ENCODE data around the gene EYS.
"Not testable (repeated sequence)": the region's sequence is repeated elsewhere in the genome, so short reads cannot be mapped to it uniquely, and the experiment has no call there.

Gene EYS

DNA sequence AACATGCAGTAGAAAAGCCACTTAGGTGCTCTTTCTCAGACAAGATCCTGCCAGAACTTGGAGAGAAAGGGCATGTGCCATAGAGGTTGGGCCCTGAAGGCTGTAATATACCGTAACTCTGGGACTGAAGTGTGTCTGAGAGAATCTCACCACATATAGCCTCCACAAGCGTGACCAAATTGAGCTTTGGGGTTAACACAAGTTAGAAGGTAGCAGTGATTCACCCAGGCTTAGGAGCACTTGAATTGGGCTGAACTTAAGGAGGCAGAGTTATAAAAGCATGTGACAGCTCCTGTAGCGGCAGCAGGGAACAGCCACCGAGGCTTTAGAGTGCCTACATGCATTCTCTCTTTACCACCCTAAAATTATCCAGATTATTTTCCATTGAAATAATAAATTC, 1709.8 kb downstream of the EYS start:
- no peak for DNase-seq (ENCODE audit: low read depth, low spot score)
- H3K9me3 ChIP-seq (ENCODE audit: insufficient read depth, low read length): no peaks in the 10 kb centered on the region
- no peaks in the 10 kb centered on the region for H3K4me1 ChIP-seq (ENCODE audit: insufficient read depth, insufficient read length)
- no peaks in the 10 kb centered on the region for H3K27me3 ChIP-seq (ENCODE audit: insufficient read depth, insufficient read length)
- no peak overlapping the region for H3K9ac ChIP-seq (ENCODE audit: insufficient read length, low read depth)
- H3K4me3 ChIP-seq (ENCODE audit: insufficient read length, low read depth): no peak overlapping the region
- H3K36me3 ChIP-seq (ENCODE audit: insufficient read depth, insufficient read length, low read length): no peaks in the 10 kb centered on the region
- TF ChIP-seq SUZ12 (IDR thresholded peaks at IDR 0.05; ENCODE audit: extremely low read depth, insufficient read depth, insufficient read length): no peak
- TF ChIP-seq YY1 (IDR thresholded peaks at IDR 0.05; ENCODE audit: insufficient read depth, insufficient read length): no peak
- no peak for TF ChIP-seq ZNF274 (IDR thresholded peaks at IDR 0.05; ENCODE audit: low read depth, low read length)

DNA sequence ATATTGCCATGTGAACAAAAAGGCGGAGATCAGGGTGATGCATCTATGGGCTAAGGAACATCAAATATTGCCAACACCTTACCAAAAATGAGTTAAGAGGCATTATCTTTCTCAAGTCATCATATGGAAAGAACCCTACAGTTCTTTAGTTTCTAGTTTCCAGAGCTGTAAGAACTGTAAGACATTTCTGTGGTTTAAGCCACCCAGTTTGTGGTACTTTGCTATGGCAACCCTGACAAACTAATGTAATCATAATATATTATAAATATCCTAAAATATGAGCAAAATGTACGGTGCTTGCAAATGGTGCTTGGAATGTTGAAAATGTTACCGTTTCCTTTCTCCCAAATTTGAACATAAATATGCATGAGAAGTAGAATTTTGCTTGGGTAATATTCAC, 1721.8 kb downstream of the EYS start:
- H3K36me3 ChIP-seq (ENCODE audit: insufficient read depth, insufficient read length, low read length): no peaks in the 10 kb centered on the region
- no peak overlapping the region for H3K9ac ChIP-seq (ENCODE audit: insufficient read length, low read depth)
- DNase-seq (ENCODE audit: low read depth, low spot score): no peak
- H3K27me3 ChIP-seq (ENCODE audit: insufficient read depth, insufficient read length): no peaks in the 10 kb centered on the region
- H3K4me1 ChIP-seq (ENCODE audit: insufficient read depth, insufficient read length): no peaks in the 10 kb centered on the region
- H3K4me3 ChIP-seq (ENCODE audit: insufficient read length, low read depth): no peak overlapping the region
- no peaks in the 10 kb centered on the region for H3K9me3 ChIP-seq (ENCODE audit: insufficient read depth, low read length)
- no peak for TF ChIP-seq ZNF274 (IDR thresholded peaks at IDR 0.05; ENCODE audit: low read depth, low read length)
- no peak for TF ChIP-seq SUZ12 (IDR thresholded peaks at IDR 0.05; ENCODE audit: extremely low read depth, insufficient read depth, insufficient read length)
- TF ChIP-seq YY1 (IDR thresholded peaks at IDR 0.05; ENCODE audit: insufficient read depth, insufficient read length): no peak

DNA sequence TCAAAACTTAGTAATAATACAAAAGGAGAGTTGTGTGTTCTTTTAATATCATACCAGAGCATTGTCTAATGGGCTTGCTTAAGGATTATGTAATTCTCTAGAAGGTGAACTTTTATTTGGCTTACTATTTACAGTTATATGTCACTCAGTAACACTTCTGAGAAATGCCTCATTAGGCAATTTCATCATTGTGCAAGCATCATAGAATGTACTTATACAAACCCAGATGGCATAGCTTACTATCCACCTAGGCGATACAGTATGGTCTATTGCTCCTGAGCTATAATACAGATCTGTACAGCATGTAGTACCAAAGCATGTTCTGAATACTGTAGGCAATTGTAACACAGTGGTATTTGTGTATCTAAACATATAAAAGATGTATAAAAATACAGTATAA, 1731.3 kb downstream of the EYS start:
- TF ChIP-seq ZNF274 (IDR thresholded peaks at IDR 0.05; ENCODE audit: low read depth, low read length) (no peak), SUZ12 (IDR thresholded peaks at IDR 0.05; ENCODE audit: extremely low read depth, insufficient read depth, insufficient read length) (no peak), YY1 (IDR thresholded peaks at IDR 0.05; ENCODE audit: insufficient read depth, insufficient read length) (no peak)
- Histone ChIP-seq H3K27me3 (ENCODE audit: insufficient read depth, insufficient read length) (no peaks in the 10 kb centered on the region), H3K4me1 (ENCODE audit: insufficient read depth, insufficient read length) (no peaks in the 10 kb centered on the region), H3K4me3 (ENCODE audit: insufficient read length, low read depth) (no peak overlapping the region), H3K9ac (ENCODE audit: insufficient read length, low read depth) (no peak overlapping the region), H3K9me3 (ENCODE audit: insufficient read depth, low read length) (no peaks in the 10 kb centered on the region), H3K36me3 (ENCODE audit: insufficient read depth, insufficient read length, low read length) (no peaks in the 10 kb centered on the region)
- no peak for DNase-seq (ENCODE audit: low read depth, low spot score)

DNA sequence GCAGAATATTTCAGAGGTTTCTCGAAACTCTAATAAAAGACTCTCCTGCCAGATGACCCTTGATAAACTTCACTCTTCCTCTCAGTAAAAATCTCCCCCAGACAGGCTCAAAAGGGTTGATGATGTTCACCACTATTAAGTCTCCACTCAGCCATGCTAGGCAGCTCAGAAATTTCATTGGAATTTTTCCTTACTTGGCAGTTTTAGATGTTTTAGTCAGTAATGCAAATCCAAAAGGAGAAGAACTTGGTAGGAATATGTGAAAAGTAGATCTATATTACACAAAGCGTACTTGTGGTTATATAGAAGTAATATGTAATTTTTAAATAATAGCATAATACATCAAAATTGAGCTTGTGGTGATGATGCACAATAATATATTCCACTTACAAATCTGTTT, 1738.4 kb downstream of the EYS start:
- TF ChIP-seq SUZ12 (IDR thresholded peaks at IDR 0.05; ENCODE audit: extremely low read depth, insufficient read depth, insufficient read length): no peak
- no peak for TF ChIP-seq YY1 (IDR thresholded peaks at IDR 0.05; ENCODE audit: insufficient read depth, insufficient read length)
- no peak for TF ChIP-seq ZNF274 (IDR thresholded peaks at IDR 0.05; ENCODE audit: low read depth, low read length)
- Histone ChIP-seq H3K4me1 (ENCODE audit: insufficient read depth, insufficient read length) (no peaks in the 10 kb centered on the region), H3K27me3 (ENCODE audit: insufficient read depth, insufficient read length) (no peaks in the 10 kb centered on the region), H3K4me3 (ENCODE audit: insufficient read length, low read depth) (no peak overlapping the region), H3K9ac (ENCODE audit: insufficient read length, low read depth) (no peak overlapping the region), H3K9me3 (ENCODE audit: insufficient read depth, low read length) (no peaks in the 10 kb centered on the region), H3K36me3 (ENCODE audit: insufficient read depth, insufficient read length, low read length) (no peaks in the 10 kb centered on the region)
- no peak for DNase-seq (ENCODE audit: low read depth, low spot score)

DNA sequence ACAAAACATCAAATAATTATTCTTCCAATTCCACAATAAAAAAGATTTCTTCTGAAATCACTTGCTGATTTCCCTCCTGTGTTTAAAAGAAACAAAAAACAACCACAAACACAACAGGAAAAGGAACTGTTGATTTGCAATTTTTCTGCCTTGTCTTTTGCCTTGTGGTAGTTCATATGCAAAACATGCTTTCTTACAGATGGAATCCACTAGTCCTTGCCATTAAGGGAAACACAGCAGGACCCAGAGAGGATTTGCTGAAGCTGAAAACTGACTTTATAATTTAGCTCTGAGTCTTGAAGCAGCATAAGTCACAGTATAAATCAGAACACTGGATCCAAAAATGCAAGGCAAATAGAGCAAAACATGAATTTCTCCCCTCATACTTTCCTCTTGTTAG, 1742.7 kb downstream of the EYS start:
- H3K4me1 ChIP-seq (ENCODE audit: insufficient read depth, insufficient read length): no peaks in the 10 kb centered on the region

DNA sequence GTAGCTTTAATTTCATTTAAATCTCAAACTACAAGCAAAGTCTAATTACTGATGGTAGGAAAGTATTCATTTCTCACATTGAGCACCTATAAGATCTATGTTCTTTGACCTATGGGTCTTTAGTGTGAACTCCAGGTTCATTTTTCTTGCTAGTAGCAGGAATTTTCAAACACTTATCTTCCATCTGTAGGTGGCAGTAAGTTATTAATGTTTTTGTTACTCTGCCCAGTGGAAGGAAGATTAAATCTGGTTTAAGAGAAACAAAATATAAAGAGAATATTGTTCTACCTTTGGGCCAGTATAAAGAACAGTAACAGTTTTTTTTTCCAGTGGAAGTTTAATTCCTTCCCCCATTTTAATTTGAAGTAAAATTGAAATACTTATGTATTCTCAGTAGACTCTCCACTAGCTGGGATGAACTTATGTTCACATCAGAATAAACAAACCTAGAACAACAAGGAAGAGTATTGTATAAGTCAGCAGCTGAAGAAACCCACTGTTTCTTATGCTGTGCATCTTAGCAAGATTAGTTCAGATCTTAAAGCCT, 1743.2 kb downstream of the EYS start:
- no peaks in the 10 kb centered on the region for H3K36me3 ChIP-seq (ENCODE audit: insufficient read depth, insufficient read length, low read length)
- H3K27me3 ChIP-seq (ENCODE audit: insufficient read depth, insufficient read length): no peaks in the 10 kb centered on the region
- no peak overlapping the region for H3K9ac ChIP-seq (ENCODE audit: insufficient read length, low read depth)
- no peak for DNase-seq (ENCODE audit: low read depth, low spot score)
- TF ChIP-seq ZNF274 (IDR thresholded peaks at IDR 0.05; ENCODE audit: low read depth, low read length) (no peak), SUZ12 (IDR thresholded peaks at IDR 0.05; ENCODE audit: extremely low read depth, insufficient read depth, insufficient read length) (no peak), YY1 (IDR thresholded peaks at IDR 0.05; ENCODE audit: insufficient read depth, insufficient read length) (no peak)
- no peaks in the 10 kb centered on the region for H3K4me1 ChIP-seq (ENCODE audit: insufficient read depth, insufficient read length)
- H3K4me3 ChIP-seq (ENCODE audit: insufficient read length, low read depth): no peak overlapping the region
- peaks cover 8% of the 10 kb centered on the region for H3K9me3 ChIP-seq (ENCODE audit: insufficient read depth, low read length)

More for the DNA sequence above, 1742.7 kb downstream of the EYS start:
- TF ChIP-seq ZNF274 (IDR thresholded peaks at IDR 0.05; ENCODE audit: low read depth, low read length) (no peak), YY1 (IDR thresholded peaks at IDR 0.05; ENCODE audit: insufficient read depth, insufficient read length) (no peak), SUZ12 (IDR thresholded peaks at IDR 0.05; ENCODE audit: extremely low read depth, insufficient read depth, insufficient read length) (no peak)
- peak; percentile 20 for DNase-seq (ENCODE audit: low read depth, low spot score)
- Histone ChIP-seq H3K4me3 (ENCODE audit: insufficient read length, low read depth) (no peak overlapping the region), H3K36me3 (ENCODE audit: insufficient read depth, insufficient read length, low read length) (no peaks in the 10 kb centered on the region), H3K27me3 (ENCODE audit: insufficient read depth, insufficient read length) (no peaks in the 10 kb centered on the region), H3K9ac (ENCODE audit: insufficient read length, low read depth) (no peak overlapping the region), H3K9me3 (ENCODE audit: insufficient read depth, low read length) (peaks cover 8% of the 10 kb centered on the region)

DNA sequence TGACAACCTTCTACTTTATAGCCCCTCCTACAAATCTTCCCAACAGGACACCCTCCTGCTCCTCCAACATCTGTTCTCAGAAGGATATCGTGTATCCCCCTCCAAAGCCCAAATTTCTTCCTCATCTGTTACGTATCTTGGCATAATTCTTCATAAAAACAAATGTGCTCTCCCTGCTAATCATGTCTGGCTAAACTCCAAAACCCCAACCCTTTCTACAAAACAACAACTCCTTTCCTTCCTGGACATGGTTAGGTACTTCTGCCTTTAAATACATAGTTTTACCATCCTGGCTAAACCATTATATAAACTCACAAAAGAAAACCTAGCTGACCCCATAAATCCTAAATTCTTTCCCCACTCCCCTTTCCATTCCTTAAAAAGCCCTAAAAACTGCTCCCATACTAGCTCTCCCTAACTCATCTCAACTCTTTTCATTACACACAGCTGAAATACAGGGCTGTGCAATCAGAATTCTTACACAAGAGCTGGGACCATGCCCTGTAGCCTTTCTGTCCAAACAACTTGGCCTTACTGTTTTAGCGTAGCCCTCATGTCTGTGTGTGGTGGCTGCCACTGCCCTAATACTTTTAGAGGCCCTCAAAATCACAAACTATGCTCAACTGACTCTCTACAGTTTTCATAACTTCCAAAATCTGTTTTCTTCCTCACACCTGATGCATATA, 1753.5 kb downstream of the EYS start:
- H3K36me3 ChIP-seq (ENCODE audit: insufficient read depth, insufficient read length, low read length); H3K27me3 ChIP-seq (ENCODE audit: insufficient read depth, insufficient read length); H3K9ac ChIP-seq (ENCODE audit: insufficient read length, low read depth); H3K4me3 ChIP-seq (ENCODE audit: insufficient read length, low read depth); H3K9me3 ChIP-seq (ENCODE audit: insufficient read depth, low read length); H3K4me1 ChIP-seq (ENCODE audit: insufficient read depth, insufficient read length); DNase-seq (ENCODE audit: low read depth, low spot score): not testable (repeated sequence)
